GM19328 (cell line): ENCODE results near the gene GOLGA8B.
"Not testable (repeated sequence)": the region's sequence is repeated elsewhere in the genome, so short reads cannot be mapped to it uniquely, and the experiment has no call there.

ENCODE experiments used
- ATAC-seq: cut with Tn5 transposase; IDR thresholded peaks from one replicate; pipeline ENCODE4 v1.9.1; 2021; ENCODE audit warnings: mild to moderate bottlenecking, moderate library complexity; ENCODE audit not compliant: unreplicated experiment

GOLGA8B gene

GRCh38 chr15:34598799-34599585, 15.5 kb upstream of the GOLGA8B start:
- no peak for ATAC-seq

DNA sequence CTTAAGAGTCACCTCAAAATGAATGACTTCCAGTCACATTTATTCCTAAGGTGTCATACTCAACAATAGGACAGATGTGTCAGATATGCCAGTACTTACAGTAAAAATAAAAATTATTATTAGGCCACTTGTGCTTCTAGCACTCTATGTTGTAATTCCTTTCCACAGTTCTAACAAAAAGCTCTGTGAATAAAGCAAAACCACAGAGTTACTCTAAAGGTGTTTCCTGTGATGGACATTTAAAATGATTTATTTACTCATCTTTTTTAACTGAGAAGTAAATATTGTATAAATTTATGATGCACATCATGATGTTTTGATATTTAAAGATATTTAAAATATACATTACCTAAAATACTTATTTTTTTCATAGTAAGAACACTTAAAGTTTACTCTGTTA, 13.9 kb upstream of the GOLGA8B start:
- ATAC-seq: no peak

GRCh38 chr15:34594361-34594760, 10.9 kb upstream of the GOLGA8B start:
- ATAC-seq: no peak

- no peak for ATAC-seq
Observed at GRCh38 chr15:34591306-34591705, 7.9 kb upstream of the GOLGA8B start.

- ATAC-seq: no peak
Observed at GRCh38 chr15:34588046-34588674, 4.7 kb upstream of the GOLGA8B start.

DNA sequence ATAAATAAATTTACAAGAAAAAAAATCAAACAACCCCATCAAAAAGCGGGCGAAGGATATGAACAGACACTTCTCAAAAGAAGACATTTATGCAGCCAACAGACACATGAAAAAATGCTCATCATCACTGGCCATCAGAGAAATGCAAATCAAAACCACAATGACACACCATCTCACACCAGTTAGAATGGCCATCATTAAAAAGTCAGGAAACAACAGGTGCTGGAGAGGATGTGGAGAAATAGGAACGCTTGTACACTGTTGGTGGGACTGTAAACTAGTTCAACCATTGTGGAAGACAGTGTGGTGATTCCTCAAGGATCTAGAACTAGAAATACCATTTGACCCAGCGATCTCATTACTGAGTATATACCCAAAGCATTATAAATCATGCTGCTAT, 2.5 kb upstream of the GOLGA8B start:
- not testable (repeated sequence) for ATAC-seq

- no peak for ATAC-seq
Observed at GRCh38 chr15:34584996-34585395, 1.5 kb upstream of the GOLGA8B start.

DNA sequence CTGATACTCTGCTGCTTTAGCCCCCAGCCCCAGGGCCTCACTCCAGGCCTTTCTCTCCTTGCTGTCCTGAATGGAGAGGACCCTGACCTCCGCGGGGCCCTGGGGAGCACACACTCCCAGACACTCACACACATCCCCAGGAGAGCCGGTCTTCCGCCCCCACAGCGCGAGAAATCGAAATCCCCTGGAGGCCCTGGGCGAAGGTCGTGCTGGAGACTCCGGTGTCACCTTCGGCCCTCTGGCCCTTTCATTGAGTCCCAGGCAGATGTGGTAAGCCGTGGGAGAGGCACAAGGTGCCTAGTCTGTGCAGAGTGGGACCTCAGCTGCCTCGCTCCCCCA, 848 bp upstream of the GOLGA8B start:
- no peak for ATAC-seq

- ATAC-seq: peak; percentile 47
Observed at GRCh38 chr15:34582461-34583371, 735 bp downstream of the GOLGA8B start.

GRCh38 chr15:34581687-34582460, 1.6 kb downstream of the GOLGA8B start:
- not testable (repeated sequence) for ATAC-seq

DNA sequence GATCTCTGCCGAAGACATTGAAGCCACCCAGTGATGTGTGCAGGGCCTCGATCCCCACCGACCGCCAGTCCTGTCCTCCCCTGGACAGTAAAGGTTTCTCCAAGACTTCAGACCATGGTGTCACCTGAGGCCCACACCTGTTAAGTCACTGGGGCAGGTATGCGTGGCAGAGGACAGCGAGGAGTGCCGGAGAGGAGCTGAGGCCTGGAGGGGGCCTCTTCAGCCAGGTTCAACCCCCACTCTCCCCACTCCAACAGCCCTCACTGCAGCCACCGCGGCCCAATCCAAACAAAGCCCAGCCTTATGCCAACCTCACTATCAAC, 2.4 kb downstream of the GOLGA8B start:
- ATAC-seq: no peak

GRCh38 chr15:34580251-34581042, 3.0 kb downstream of the GOLGA8B start:
- ATAC-seq: not testable (repeated sequence)

GRCh38 chr15:34578283-34578674, 5.2 kb downstream of the GOLGA8B start:
- no peak for ATAC-seq

- not testable (repeated sequence) for ATAC-seq
Observed at GRCh38 chr15:34577658-34578282, 5.7 kb downstream of the GOLGA8B start.

- ATAC-seq: not testable (repeated sequence)
Observed at GRCh38 chr15:34575035-34575434, 8.4 kb downstream of the GOLGA8B start.

GRCh38 chr15:34572921-34573320, 10.5 kb downstream of the GOLGA8B start:
- not testable (repeated sequence) for ATAC-seq

DNA sequence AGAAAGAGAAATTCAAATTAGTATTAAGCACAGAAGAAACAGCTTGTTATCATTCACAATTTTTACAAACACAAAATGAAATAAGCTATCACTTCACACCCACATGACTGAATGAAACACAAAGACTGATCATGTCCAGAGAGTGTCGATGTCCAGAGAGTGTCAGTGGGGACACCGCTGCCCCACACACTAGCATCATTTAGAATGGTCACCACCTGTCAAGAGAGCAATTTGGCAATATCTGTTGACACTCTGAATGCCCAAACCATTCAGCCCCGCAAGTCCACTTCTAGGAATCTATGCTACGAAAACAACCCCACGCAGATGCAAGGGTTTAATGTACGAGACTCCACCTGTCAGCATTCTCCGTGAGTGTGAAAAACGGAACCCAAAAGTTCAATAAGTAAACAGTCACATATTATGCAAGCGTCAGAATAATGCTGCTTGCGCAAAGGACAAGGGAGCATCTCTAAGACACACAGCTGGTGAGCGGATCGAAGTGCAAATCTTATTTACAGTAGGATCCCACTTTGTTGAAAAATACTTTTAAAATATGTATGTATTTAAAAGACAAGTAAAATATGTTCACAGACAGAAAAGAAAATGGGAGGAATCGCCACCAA, 11.3 kb downstream of the GOLGA8B start:
- ATAC-seq: not testable (repeated sequence)

DNA sequence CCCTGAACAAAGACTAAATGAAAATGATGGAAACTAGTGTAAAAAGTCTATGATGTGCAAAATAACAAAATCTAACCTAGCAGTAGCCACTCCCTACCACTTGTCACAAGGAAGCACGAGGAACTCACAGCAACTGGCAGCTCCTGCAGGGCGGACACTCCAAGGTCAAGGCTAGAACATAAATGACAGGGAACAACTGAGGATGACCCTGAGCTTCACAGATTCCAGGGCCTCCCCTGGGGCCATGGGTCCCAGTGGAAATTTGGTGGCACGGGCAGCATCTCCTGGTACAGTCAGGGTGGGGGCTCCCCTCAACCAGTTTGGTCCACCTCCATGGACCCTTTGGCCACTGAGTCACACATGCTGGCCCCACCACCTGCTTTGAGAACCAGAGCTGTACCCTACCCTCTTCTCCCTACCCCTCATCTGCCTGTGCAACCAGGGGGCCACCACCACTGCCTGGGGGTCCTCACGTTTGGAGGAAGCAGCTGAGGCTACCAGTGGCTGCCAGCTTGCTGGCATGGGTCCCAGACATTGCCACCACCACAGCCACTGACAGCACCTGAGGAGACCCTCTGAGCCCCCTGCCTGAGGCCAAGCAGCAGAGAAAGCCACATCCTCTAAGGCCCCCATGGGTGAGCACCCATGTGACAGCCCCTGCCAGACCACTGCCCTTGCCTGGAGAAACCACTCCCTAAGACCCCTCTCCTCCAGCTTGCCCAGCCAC, 13.6 kb downstream of the GOLGA8B start:
- ATAC-seq: not testable (repeated sequence)
